G401 (cell line): ENCODE measurements around the gene FUT3. TPM values are rescaled to one million over a fixed set of nuclear protein-coding genes. Genes with fewer than 3 reads are reported as not detected.
"Not testable (repeated sequence)": the region's sequence is repeated elsewhere in the genome, so short reads cannot be mapped to it uniquely, and the experiment has no call there.

Experiments used
- DNase-seq: peaks from one replicate; pipeline ENCODE4 v3.0.0-alpha.2; 2015; ENCODE audit warnings: low spot score
- in situ Hi-C: cut with HindIII; loops from 2 replicates; pipeline ENCODE4 v1.10.0; 2016; ENCODE audit warnings: low sequenced_read_pairs, mixed read lengths
- total RNA-seq: library from RNA; depleted of rRNA; stranded (reverse); fragments of >200 nt; shearing (Covaris generic); gene quantifications from 2 replicates; pipeline ENCODE4 v1.2.3, GENCODE V29; 2014; rRNA removed

The FUT3 gene
- not detected in 2 replicates for total RNA-seq

DNA sequence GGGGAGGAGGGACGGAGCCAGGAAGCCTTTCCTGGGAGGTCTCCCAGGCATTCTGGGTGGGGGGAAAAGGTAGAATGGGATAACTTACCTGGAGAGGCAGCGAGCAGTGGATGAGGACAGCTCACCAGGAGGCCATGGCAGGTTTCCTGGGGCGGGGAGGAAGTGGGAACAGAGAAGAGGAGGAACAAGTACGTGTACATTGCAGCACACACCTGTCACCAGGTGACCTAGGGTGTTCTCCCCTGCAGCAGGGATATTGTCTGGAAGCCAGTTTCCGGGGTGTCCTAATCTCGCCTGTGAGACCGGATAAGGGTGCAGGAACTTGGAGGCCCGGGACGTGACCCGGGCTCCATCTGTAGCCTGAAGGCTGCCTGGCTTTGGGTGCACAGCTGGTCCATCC is at the start of gene FUT3:
FUT3 (minus strand) TSS at position 148 of the 400 bp plus-strand sequence.
- DNase-seq: no peak
- in situ Hi-C loops: no loop called here

DNA sequence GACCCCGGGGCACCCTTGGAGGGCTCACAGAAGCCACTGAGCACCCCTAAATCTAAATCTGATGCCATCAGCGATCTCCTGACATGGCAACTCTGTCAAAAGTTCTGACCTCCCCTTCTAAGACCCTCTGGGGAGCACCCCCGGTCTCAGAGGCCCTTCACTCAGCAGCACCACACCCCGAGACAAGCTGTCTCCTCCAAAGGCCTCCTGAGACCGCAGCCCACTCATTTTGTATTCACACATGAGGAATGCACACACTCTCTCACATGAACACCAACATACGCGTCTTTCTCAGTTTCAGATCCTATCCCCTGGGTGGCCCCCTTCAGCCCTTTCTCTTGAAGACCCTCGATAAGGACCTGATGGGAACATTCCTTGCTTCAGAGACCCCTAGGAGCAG is 49.7 kb upstream of the FUT3 start:
- in situ Hi-C loops: no loop called here

DNA sequence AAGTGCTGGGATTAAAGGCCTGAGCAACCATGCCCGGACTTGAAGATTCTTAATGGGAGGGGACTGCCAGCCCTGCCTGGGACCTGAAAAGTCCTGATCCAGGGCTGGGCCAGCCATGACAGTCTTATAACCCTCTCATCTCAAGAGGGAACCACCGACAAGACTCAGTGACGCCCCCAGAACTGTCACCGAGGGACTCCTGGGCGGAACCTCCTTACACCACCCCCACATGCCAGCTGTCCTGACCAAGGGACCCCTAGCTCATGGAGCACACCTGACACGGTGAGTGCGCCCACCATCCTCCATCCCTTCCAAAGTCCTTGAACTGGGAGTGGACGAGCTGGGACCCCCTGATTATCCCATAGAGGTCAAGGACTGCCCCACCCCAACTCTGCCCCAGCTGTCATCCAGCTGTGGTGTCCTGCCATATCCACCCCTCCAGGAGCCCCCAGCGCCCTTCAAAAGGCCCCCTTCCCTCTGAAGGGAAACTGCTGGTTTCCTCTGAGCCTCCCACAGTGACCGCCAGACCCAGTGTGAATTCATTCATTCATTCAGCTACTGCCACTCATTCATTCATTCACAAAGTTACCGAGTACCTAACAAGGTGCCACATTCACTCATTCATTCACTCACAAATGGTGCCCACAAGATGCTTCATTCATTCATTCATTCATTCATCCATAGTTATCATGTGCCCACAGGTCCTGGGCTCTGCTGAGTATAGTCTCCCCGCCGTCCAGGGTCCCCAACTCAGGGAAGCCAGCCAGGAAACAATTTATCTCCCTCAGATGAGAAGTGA is 48.7 kb upstream of the FUT3 start:
- no peak for DNase-seq
- in situ Hi-C loops: no loop called here

More for the DNA sequence above, 49.7 kb upstream of the FUT3 start:
- DNase-seq: no peak

DNA sequence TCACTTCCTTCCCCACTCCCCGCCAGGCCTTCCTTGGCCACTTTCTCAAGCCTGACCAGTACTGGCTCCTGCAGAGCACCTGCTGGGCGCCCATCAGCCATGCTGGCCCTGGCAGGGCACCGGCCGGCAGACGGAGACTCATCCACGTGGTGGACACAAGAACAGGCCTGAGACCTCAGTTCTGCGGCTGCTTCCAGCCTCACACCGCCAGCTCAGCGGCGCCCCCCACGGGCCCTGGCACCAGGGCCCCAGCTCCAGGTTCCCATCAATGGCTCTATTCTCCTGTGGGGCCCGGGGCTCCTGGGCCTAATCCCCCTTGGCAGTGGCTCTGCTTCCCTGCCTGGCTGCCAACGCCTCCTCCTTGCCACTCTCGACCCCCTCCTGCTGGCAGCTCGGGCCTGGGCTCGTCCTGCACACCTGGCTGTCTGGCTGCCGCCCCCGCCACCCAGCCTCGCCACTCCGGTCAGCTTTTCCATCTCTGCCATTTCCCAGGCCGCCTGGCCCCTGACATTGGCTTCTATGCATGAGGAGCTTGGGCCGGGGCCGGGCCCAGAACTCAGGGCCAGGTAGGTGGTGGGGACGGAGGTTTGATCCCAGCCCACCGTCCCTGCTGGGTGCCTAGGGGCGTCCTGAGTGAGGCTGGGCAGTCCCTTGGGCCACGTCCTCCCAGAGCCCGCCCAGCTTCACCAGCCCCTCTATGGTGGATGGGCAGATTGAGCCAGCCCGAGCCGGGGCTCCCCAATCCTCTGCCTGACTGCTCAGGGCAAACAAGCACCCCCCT is 46.1 kb upstream of the FUT3 start:
- in situ Hi-C loops: no loop called here
- DNase-seq: peak; percentile 67

DNA sequence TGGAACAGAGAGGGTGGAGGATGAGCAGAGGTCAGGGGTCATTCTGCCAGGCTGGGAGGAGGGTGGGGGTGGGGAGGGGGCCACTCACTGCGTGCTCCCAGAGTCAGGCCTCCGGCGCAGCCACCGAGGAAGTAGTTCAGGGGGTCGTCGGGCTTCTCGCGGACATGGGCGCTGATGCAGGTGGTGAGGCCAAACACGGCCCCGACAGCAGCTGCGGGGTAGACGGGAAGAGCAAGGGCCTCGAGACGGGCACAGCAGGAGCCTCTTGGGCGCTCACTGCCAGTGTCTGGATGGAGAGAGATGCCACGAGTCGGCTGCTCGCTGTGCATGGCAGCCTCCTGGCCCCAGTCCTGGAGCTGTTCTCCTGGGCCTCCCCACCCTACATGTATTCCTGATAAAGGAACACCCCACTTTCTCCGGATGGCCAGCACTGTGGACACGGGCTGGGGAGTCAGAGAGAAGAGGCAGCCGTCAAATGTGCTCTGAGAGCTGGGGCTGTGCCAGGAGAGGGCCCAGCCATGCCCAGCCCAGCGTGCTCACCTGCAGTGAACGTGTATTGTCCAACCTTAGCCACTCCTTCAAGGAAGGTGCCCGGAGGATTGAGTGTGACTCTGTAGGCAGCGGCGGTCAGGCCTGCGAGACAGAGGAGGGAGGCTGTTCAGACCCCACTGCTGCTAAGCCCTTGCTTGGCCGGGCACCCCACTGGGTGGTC is 45.3 kb upstream of the FUT3 start:
- no peak for DNase-seq
- in situ Hi-C loops: no loop called here

DNA sequence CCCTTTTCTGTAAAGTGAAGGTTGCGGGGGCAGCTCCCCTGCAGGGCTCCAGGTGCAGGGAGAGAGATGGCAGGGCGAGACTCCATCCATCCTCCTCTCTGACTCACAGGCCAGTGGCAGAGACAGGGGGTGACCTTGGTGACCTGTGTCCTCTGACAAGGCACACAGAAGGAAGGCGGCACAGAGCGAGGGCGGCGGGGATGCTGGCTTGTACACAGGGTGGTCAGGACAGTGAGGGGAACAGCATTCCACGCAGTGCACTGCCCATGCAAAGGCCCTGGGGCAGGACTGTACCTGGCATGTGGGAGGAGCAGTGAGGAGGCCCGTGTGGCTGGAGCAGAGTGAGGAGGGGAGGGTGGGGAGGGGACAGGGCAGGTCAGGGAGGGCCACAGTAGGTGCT is 44.6 kb upstream of the FUT3 start:
- DNase-seq: no peak
- in situ Hi-C loops: no loop called here

- in situ Hi-C loops: no loop called here
- no peak for DNase-seq
Measured at GRCh38 chr19:5895409-5895808, 44.2 kb upstream of the FUT3 start.

DNA sequence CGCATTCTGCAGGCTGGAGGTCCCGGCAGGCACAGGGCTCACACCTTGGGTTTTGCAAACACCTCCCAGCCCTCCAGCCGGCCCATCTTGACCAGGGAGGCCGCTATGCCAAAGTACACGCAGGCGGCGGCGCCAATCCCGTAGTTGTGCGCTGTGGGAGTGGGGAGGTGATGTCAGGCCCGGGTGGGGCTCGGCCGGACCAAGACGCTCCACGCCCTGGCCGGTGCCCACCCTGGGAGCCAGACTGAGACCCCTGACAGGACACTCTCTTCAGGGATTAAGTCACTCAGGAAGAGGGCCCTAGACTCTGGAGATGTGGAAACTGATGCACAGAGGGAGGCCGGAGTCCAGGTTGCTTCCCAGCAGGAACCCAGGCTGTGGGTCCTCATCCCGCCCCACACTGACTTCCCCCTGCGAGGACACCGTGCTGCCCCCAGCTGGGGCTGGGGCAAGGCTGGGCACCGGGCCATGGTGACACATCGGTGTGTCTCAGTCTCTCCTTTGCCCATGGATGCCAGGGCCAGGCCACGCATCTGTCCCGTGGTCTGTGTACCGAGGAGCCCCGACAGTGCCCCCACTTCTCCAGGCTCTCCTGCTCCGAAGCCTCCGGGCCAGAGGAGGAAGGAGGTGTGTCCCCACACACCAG is 43.6 kb upstream of the FUT3 start:
- in situ Hi-C loops: no loop called here
- DNase-seq: no peak

DNA sequence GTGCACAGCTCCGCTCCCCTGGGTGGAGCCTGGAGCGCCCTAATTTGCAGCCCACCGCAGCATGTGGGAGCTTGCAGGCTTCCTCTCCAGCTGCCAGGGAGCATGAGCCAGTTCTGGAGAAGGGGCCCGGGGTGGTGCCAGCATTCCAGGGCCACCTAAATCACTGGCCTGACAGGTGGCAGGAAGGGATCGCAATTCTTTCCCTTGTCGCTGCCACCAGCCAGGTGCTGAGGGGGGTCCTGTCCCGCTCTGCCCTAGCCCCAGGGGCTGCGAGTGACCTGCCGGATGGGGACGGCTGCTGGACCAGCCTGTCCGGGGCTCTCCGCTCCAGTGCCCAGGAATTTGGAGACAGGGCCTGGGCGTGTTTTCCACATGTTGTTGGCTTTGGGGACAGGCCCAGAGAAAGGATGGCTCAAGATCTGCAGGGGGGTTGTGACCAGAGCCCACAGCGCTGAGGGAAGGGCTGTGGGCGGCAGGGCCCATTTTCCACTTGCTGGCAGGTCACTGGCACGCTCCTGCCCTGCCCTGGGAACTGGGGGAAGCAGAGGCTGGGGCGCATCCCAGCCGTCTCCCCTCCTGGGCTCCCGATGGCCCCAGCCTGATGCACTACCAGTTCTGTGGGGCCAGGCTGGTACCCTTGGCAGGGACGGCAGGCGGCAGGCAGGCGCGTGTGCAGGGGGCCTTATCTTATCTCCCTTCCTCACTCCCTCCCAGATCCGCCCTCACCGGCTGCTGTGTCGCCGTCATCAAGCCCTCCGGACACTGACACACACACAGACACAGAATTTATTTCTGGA is 42.9 kb upstream of the FUT3 start:
- in situ Hi-C loops: no loop called here

DNA sequence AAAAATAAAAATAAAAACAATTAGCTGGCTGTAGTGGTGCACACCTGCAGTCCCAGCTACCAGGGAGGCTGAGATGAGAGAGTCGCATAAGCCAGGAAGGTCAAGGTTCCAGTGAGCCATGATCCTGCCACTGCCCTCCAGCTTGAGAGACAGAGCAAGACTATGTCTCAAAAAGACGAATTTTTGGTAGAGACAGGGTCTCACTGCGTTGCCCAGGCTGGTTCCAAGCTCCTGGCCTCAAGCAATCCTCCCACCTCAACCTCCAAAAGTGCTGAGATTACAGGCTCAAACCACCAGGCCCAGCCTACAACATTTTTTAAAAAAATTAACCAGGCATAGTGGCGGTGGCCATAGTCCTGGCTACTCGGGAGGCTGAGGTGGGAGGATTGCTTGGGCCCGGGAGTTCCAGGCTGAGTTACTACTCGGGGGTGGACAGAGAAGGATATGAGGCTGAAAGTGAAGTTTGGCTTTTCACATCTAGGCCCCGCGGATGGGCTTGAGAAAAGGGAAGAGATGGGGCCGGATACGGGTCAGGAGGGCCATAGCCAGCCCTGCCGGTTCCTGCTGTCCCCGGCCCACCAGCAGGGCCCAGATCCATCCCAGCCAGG is 42.2 kb upstream of the FUT3 start:
- in situ Hi-C loops: no loop called here
- no peak for DNase-seq

More for the DNA sequence above, 42.9 kb upstream of the FUT3 start:
- DNase-seq: no peak

GRCh38 chr19:5892772-5893275 is 41.6 kb upstream of the FUT3 start:
- no peak for DNase-seq
- in situ Hi-C loops: no loop called here

DNA sequence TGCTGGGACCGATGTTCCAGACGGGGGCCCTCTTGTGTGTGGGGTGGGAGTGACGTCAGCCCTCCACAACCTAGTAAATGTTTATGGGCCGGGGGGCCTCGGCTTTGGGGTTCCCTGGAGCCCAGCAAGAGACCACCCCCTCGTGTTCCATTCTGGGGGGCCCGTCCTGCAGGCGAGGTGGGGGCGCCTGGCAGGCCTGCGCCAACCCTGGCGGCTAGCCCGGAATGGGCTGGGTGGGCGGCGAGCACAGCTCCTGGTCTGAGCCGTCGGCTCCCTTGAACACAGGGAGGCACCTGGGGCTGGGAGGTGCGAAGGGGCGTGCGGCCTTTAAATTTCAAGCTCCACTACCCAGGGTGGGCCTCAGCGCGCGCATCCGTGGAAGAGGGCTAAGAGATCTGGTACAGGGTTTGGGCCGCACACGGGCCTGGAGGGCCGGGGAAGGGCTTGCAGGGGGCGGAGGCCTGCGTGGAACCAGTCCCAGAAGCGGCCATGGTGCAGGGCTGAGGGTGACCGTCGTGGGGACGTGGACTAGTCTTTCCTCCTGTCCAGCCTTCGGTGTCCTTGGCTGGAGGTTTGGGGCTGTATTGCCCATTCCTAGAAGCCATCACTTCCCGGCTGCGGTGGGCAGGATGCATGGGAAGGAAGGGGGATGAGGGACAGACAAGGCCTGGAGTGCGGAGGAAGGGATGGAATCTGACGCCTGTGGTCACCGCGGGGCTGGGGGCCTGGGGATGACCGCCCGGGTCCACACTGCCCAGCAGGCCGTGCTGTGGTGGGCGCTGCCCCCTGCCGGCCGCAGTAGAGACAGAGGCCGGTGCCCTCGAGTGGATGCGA is 40.9 kb upstream of the FUT3 start:
- in situ Hi-C loops: no loop called here
- no peak for DNase-seq

GRCh38 chr19:5891572-5891937 is 40.3 kb upstream of the FUT3 start:
- DNase-seq: no peak
- in situ Hi-C loops: no loop called here

- DNase-seq: no peak
- in situ Hi-C loops: no loop called here
Measured at GRCh38 chr19:5890099-5890498, 38.9 kb upstream of the FUT3 start.

GRCh38 chr19:5889288-5889971 is 38.2 kb upstream of the FUT3 start:
- DNase-seq: no peak

DNA sequence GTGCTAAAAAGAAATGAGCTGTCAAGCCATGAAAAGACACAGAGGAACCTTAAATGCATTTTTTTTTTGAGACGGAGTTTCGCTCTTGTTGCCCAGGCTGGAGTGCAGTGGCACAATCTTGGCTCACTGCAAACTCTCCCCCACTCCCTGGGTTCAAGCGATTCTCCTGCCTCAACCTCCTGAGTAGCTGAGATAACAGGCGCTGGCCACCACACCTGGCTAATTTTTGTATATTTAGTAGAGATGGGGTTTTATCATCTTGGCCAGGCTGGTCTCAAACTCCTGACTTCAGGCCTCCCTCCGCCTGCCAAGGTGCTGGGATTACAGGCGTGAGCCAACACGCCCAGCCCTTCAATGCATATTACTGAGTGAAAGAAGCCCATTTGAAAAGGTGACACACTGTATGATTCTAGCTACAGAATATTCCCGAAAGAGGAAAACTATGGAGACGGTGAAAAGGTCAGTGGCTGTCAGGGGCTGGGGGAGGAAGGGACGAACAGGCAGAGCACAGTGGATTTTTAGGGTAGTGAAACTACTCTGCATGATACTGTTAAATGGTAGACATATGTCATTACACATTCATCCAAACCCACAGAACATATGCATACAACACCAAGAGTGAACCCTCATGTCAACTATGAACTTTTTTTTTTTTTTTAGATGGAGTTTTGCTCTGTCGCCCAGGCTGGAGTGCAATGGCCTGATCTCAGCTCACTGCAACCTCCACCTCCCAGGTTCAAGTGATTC is 33.0 kb upstream of the FUT3 start:
- DNase-seq, in situ Hi-C loops: not testable (repeated sequence)

More at GRCh38 chr19:5889288-5889971, 38.2 kb upstream of the FUT3 start:
- in situ Hi-C loops: no loop called here
